ENCODE data around the gene CELF2.

GRCh38 chr10:11214407-11214806, 196.7 kb downstream of the CELF2 start:
- TF ChIP-seq EP300 (IDR thresholded peaks at IDR 0.05) (no peak), POLR2A (IDR thresholded peaks at IDR 0.05) (no peak)

Measured in sigmoid colon (tissue), 4 donors.